ENCODE measurements around the gene TRAK1. TPM values are rescaled to one million over a fixed set of nuclear protein-coding genes. Genes with fewer than 3 reads are reported as not detected.

Gene TRAK1
- total RNA-seq, 1 donor from 2014 or later, result 37.5 TPM

- TF ChIP-seq CTCF (IDR thresholded peaks at IDR 0.05), result no peak
- peaks cover 3 to 18% of the 10 kb centered on the region in 2 donors for H3K4me1 ChIP-seq
- no peak for DNase-seq (ENCODE audit: low spot score in 2 of 2)
- intact Hi-C loops (cut with DNase I), result no loop called here
- H3K9me3 ChIP-seq, result no peaks in the 10 kb centered on the region
- H3K27ac ChIP-seq, result no peak overlapping the region
- no peaks in the 10 kb centered on the region for H3K27me3 ChIP-seq
- peaks cover 0 to 6% of the 10 kb centered on the region in 2 donors for H3K36me3 ChIP-seq
- no peak overlapping the region for H3K4me3 ChIP-seq
Observed at GRCh38 chr3:42085641-42086376, 5.3 kb upstream of the TRAK1 start.

GRCh38 chr3:42088803-42089530, 2.2 kb upstream of the TRAK1 start:
- intact Hi-C loops (cut with DNase I), result no loop called here
- Histone ChIP-seq H3K27ac (no peak overlapping the region), H3K36me3 (peaks cover 0 to 6% of the 10 kb centered on the region in 2 donors), H3K9me3 (no peaks in the 10 kb centered on the region), H3K27me3 (no peaks in the 10 kb centered on the region), H3K4me1 (peaks cover 0 to 9% of the 10 kb centered on the region in 2 donors), H3K4me3 (no peak overlapping the region)
- TF ChIP-seq CTCF (IDR thresholded peaks at IDR 0.05), result no peak
- no peak for DNase-seq (ENCODE audit: low spot score in 2 of 2)

- Histone ChIP-seq H3K4me3 (peak overlapping the region in 1 of 2 donors; percentile 56), H3K36me3 (peaks cover 0 to 4% of the 10 kb centered on the region in 2 donors), H3K27ac (peak overlapping the region; percentile 50 to 71), H3K9me3 (no peaks in the 10 kb centered on the region), H3K4me1 (peaks cover 0 to 14% of the 10 kb centered on the region in 2 donors), H3K27me3 (no peaks in the 10 kb centered on the region)
- intact Hi-C loops (cut with DNase I), result no loop called here
- TF ChIP-seq CTCF (IDR thresholded peaks at IDR 0.05), result no peak
- no peak for DNase-seq (ENCODE audit: low spot score in 2 of 2)
Observed at GRCh38 chr3:42092006-42092405, 849 bp downstream of the TRAK1 start.

GRCh38 chr3:42094128-42094527, 3.0 kb downstream of the TRAK1 start:
- H3K4me3 ChIP-seq, result no peak overlapping the region
- no peak for DNase-seq (ENCODE audit: low spot score in 2 of 2)
- peak overlapping the region in 1 of 2 donors; percentile 2 for H3K27ac ChIP-seq
- H3K4me1 ChIP-seq, result peaks cover 8 to 29% of the 10 kb centered on the region in 2 donors
- no peaks in the 10 kb centered on the region for H3K9me3 ChIP-seq
- intact Hi-C loops (cut with DNase I), result no loop called here
- no peak for TF ChIP-seq CTCF (IDR thresholded peaks at IDR 0.05)
- H3K36me3 ChIP-seq, result no peaks in the 10 kb centered on the region
- no peaks in the 10 kb centered on the region for H3K27me3 ChIP-seq

GRCh38 chr3:42094691-42095391, 3.7 kb downstream of the TRAK1 start:
- no peaks in the 10 kb centered on the region for H3K27me3 ChIP-seq
- H3K36me3 ChIP-seq, result no peaks in the 10 kb centered on the region
- DNase-seq (ENCODE audit: low spot score in 2 of 2), result no peak
- no peak overlapping the region for H3K4me3 ChIP-seq
- H3K9me3 ChIP-seq, result no peaks in the 10 kb centered on the region
- TF ChIP-seq CTCF (IDR thresholded peaks at IDR 0.05), result no peak
- H3K27ac ChIP-seq, result no peak overlapping the region
- intact Hi-C loops (cut with DNase I), result no loop called here
- peaks cover 8 to 35% of the 10 kb centered on the region in 2 donors for H3K4me1 ChIP-seq

Measured in ascending aorta (tissue), 2 donors.